OCI-LY7 (cell line): ENCODE data around the gene RPL18. TPM values are rescaled to one million over a fixed set of nuclear protein-coding genes. Genes with fewer than 3 reads are reported as not detected.
"Not testable (repeated sequence)": the region's sequence is repeated elsewhere in the genome, so short reads cannot be mapped to it uniquely, and the experiment has no call there.

Experiments used
- BruUV-seq: library from RNA; stranded (reverse); fragments of 400-500 nt; replicated peaks from 2 replicates; lab custom pipeline; 2021; lab: Mats Ljungman, UMichigan
- CTCF ChIA-PET: fragments of 300-600 bp; sonication (Branson Sonifier 250); formaldehyde crosslinking; loops from one replicate; lab custom pipeline; 2022; ENCODE audit warnings: antibody characterized with exemption; ENCODE audit not compliant: unreplicated experiment; lab: Charles Lee
- POLR2A ChIA-PET: fragments of 300-600 bp; sonication (Branson Sonifier 250); formaldehyde crosslinking; loops from one replicate; lab custom pipeline; 2022; ENCODE audit warnings: antibody characterized with exemption; lab: Charles Lee
- DNase-seq: peaks from one replicate; pipeline ENCODE4 v3.0.0-alpha.2; 2015; ENCODE audit warnings: low spot score
- H2AFZ ChIP-seq: fragments of 200-600 bp; sonication (generic), shearing (Covaris generic); 2 replicates; pipeline ENCODE4 v1.6.1; 2014; ENCODE audit warnings: mild to moderate bottlenecking, antibody characterized with exemption, low read length, moderate library complexity
- H3K27ac ChIP-seq: fragments of 200-600 bp; sonication (generic); 2 replicates; pipeline ENCODE4 v1.5.1; 2014; ENCODE audit warnings: mixed run types, low read depth, mild to moderate bottlenecking, moderate library complexity, low read length, inconsistent platforms; ENCODE audit not compliant: poor library complexity, severe bottlenecking
- H3K36me3 ChIP-seq: fragments of 200-600 bp; sonication (generic); 2 replicates; pipeline ENCODE4 v1.6.1; 2014; ENCODE audit warnings: mild to moderate bottlenecking, antibody characterized with exemption, low read length, moderate library complexity, mixed read lengths; ENCODE audit not compliant: insufficient read depth
- H3K4me1 ChIP-seq: fragments of 200-600 bp; sonication (generic); 2 replicates; pipeline ENCODE4 v1.5.1; 2014; ENCODE audit warnings: mild to moderate bottlenecking, low read length; ENCODE audit not compliant: insufficient read depth, poor library complexity, severe bottlenecking
- H3K4me2 ChIP-seq: fragments of 200-600 bp; sonication (generic); 2 replicates; pipeline ENCODE4 v1.6.1; 2014; ENCODE audit warnings: mild to moderate bottlenecking, low read length
- H3K4me3 ChIP-seq: fragments of 200-600 bp; sonication (generic); 2 replicates; pipeline ENCODE4 v1.5.1; 2014; ENCODE audit warnings: mild to moderate bottlenecking, low read depth, low read length; ENCODE audit not compliant: poor library complexity, severe bottlenecking
- H3K79me2 ChIP-seq: fragments of 200-600 bp; sonication (generic); 2 replicates; pipeline ENCODE4 v1.6.1; 2016; ENCODE audit warnings: low read depth, mild to moderate bottlenecking, low read length, moderate library complexity, mixed read lengths; ENCODE audit not compliant: insufficient read depth
- H3K9me2 ChIP-seq: fragments of 200-600 bp; sonication (generic); 2 replicates; pipeline ENCODE4 v1.6.1; 2016; ENCODE audit warnings: mild to moderate bottlenecking, low read length, mixed read lengths; ENCODE audit not compliant: insufficient read depth
- H3K9me3 ChIP-seq: fragments of 200-600 bp; sonication (generic); 2 replicates; pipeline ENCODE4 v1.6.1; 2014; ENCODE audit warnings: mild to moderate bottlenecking, mixed run types, low read length, mixed read lengths
- H4K20me1 ChIP-seq: fragments of 200-600 bp; sonication (generic); 2 replicates; pipeline ENCODE4 v1.6.1; 2014; ENCODE audit warnings: mild to moderate bottlenecking, antibody characterized with exemption, low read length, moderate library complexity, mixed read lengths; ENCODE audit not compliant: insufficient read depth
- EZH2phosphoT487 ChIP-seq: fragments of 200-600 bp; sonication (generic); IDR thresholded peaks from 2 replicates; pipeline ENCODE4 v1.6.1; 2018; ENCODE audit warnings: low read depth, borderline replicate concordance, mild to moderate bottlenecking, mixed run types, antibody characterized with exemption, low read length, moderate library complexity, mixed read lengths
- intact Hi-C: fragments of 100-400 bp; cut with micrococcal nuclease; formaldehyde crosslinking; loops from one replicate; pipeline ENCODE4 v1.10.0; 2022; ENCODE audit not compliant: unreplicated experiment
- total RNA-seq, 2 experiments: library from RNA; depleted of rRNA in 1 of 2; stranded (reverse); fragments of >200 nt in 1 of 2; shearing (Covaris generic) in 1 of 2; gene quantifications; 2 replicates each; pipeline ENCODE4 v1.2.3, GENCODE V29; 2014 to 2022
- TF ChIP-seq, protein P1 (sequence below): fragments of 200-600 bp; sonication (generic); conservative IDR thresholded peaks from 2 replicates; pipeline ENCODE4 v1.5.1; 2014; ENCODE audit warnings: mild to moderate bottlenecking, antibody characterized with exemption, low read length, moderate library complexity, mixed read lengths

The RPL18 gene
- total RNA-seq, 2 experiments from 2014 or later, result 1,333 to 5,064 TPM

DNA sequence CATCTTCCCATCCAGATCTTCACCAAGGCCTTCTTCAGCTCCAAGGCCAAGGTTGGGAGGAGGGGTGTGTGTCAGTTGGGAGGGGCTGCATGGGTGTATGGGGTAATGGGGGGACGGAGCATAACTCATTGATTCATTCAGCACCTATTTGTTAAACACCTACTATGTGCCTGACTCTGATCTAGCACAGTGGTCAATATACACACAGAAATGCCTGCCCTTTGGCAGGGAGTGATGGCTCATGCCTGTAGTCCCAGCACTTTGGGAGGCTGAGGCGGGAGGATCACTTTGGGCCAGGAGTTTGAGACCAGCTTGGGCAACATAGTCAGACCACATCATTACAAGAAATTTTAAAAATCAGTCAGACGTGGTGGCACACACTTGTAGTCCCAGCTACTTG is 31.6 kb downstream of the RPL18 start:
- H3K9me2 ChIP-seq, result no peaks in the 10 kb centered on the region
- H3K4me2 ChIP-seq, result no peak overlapping the region
- TF ChIP-seq, protein P1, sequence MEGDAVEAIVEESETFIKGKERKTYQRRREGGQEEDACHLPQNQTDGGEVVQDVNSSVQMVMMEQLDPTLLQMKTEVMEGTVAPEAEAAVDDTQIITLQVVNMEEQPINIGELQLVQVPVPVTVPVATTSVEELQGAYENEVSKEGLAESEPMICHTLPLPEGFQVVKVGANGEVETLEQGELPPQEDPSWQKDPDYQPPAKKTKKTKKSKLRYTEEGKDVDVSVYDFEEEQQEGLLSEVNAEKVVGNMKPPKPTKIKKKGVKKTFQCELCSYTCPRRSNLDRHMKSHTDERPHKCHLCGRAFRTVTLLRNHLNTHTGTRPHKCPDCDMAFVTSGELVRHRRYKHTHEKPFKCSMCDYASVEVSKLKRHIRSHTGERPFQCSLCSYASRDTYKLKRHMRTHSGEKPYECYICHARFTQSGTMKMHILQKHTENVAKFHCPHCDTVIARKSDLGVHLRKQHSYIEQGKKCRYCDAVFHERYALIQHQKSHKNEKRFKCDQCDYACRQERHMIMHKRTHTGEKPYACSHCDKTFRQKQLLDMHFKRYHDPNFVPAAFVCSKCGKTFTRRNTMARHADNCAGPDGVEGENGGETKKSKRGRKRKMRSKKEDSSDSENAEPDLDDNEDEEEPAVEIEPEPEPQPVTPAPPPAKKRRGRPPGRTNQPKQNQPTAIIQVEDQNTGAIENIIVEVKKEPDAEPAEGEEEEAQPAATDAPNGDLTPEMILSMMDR, result no peak
- no peak for TF ChIP-seq EZH2phosphoT487
- BruUV-seq, result no TSS peak
- H4K20me1 ChIP-seq, result no peaks in the 10 kb centered on the region
- intact Hi-C loops, result no loop called here
- H3K9me3 ChIP-seq, result no peaks in the 10 kb centered on the region
- H3K27ac ChIP-seq, result no peak overlapping the region
- ChIA-PET CTCF (interaction anchor here (1.7 kb wide), 1 partner anchor 94 kb away, joined by 4 read pairs; no protein-coding TSS in a partner anchor), POLR2A (no interaction called here)
- no peak overlapping the region for H3K4me3 ChIP-seq
- DNase-seq, result no peak
- no peaks in the 10 kb centered on the region for H3K36me3 ChIP-seq
- H3K4me1 ChIP-seq, result peaks cover 4% of the 10 kb centered on the region
- no peak overlapping the region for H2AFZ ChIP-seq
- H3K79me2 ChIP-seq, result no peaks in the 10 kb centered on the region

DNA sequence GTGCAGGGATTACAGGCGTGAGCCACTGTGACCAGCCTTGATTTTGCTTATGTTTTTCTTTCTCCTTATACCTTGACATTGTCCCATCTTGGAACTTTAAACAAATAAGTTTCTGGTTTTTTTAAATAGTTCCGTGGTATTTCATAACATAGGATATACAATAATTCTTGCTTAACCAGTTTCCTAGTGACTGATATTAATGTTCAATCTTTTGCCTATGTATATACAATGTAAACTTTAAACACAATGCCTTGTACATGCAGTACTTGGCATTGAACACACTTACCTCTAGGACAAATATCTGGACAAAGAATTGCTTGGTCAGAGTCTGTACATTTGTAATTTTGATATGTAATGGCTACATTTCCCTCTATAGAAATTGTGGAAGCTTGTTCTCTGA is 36.8 kb downstream of the RPL18 start:
- H3K27ac ChIP-seq, result no peak overlapping the region
- intact Hi-C loops, result no loop called here
- no peaks in the 10 kb centered on the region for H3K9me3 ChIP-seq
- no peak overlapping the region for H3K4me3 ChIP-seq
- no peaks in the 10 kb centered on the region for H4K20me1 ChIP-seq
- H2AFZ ChIP-seq, result no peak overlapping the region
- H3K79me2 ChIP-seq, result no peaks in the 10 kb centered on the region
- POLR2A ChIA-PET, result no interaction called here
- DNase-seq, result no peak
- CTCF ChIA-PET, result no interaction called here
- TF ChIP-seq EZH2phosphoT487, result no peak
- TF ChIP-seq, protein P1, result no peak
- BruUV-seq, result no TSS peak
- H3K4me2 ChIP-seq, result no peak overlapping the region
- no peaks in the 10 kb centered on the region for H3K36me3 ChIP-seq
- no peaks in the 10 kb centered on the region for H3K9me2 ChIP-seq
- peaks cover 4% of the 10 kb centered on the region for H3K4me1 ChIP-seq

DNA sequence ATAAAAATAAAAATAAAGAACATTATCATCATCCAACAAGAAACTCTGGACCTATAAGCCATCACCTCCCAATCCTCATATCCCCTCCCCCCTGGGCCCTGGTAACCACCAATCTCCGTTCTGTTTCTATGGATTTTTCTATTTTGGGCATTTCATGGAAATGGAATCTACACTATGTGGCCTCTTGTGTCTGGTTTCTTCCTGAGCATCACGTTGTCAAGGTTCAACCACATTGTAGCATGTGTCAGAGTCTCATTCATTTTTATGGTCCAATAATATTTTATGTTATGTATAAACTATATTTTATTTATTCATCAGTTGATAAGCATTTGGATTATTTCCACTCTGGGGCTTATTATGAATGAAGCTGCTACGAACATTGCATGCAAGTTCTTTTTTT is 40.1 kb downstream of the RPL18 start:
- Histone ChIP-seq H4K20me1 (no peaks in the 10 kb centered on the region), H2AFZ (no peak overlapping the region), H3K79me2 (no peaks in the 10 kb centered on the region), H3K4me1 (peaks cover 6% of the 10 kb centered on the region), H3K4me3 (no peak overlapping the region), H3K9me2 (no peaks in the 10 kb centered on the region), H3K27ac (no peak overlapping the region), H3K36me3 (no peaks in the 10 kb centered on the region), H3K4me2 (no peak overlapping the region), H3K9me3 (no peaks in the 10 kb centered on the region)
- TF ChIP-seq, protein P1, result no peak
- TF ChIP-seq EZH2phosphoT487, result no peak
- DNase-seq, result no peak
- intact Hi-C loops, result no loop called here
- POLR2A ChIA-PET, result interaction anchor here (0.6 kb wide), 1 partner anchor 70 kb away, joined by 5 read pairs; no protein-coding TSS in a partner anchor
- no TSS peak for BruUV-seq
- CTCF ChIA-PET, result no interaction called here

DNA sequence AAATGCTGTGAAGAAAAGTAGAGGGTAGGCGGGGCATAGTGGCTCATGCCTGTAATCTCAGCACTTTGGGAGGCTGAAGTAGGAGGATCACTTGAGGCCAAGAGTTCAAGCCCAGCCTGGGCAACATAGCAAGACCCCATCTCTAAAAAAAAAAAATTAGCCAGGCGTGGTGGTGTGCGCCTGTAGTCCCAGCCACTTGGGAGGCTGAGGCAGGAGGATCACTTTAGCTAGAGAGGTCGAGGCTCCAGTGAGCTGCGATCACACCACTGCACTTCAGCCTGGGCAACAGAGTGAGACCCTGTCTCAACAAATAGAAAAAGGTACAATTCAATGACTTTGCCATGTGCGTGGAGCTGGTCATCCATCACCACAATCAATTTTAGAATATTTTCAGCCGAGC is 41.1 kb downstream of the RPL18 start:
- H3K4me2 ChIP-seq, H3K36me3 ChIP-seq, intact Hi-C loops, BruUV-seq, H4K20me1 ChIP-seq, H3K4me3 ChIP-seq, H2AFZ ChIP-seq, H3K4me1 ChIP-seq, H3K79me2 ChIP-seq, DNase-seq, H3K9me3 ChIP-seq, H3K9me2 ChIP-seq, CTCF ChIA-PET, H3K27ac ChIP-seq: not testable (repeated sequence)
- POLR2A ChIA-PET, result interaction anchor here (0.7 kb wide), 1 partner anchor 111 kb away, joined by 3 read pairs; no protein-coding TSS in a partner anchor
